ENCODE data around the gene SPC24. TPM values are rescaled to one million over a fixed set of nuclear protein-coding genes. Genes with fewer than 3 reads are reported as not detected.
A peak's percentile ranks its signal among the peaks of the same experiment; 100 is the strongest.

SPC24 gene
- 1 to 10 TPM; 3.4 to 3.9 TPM for total RNA-seq
- long read RNA-seq, result 0 reads

GRCh38 chr19:11155373-11156120 lies at the start of gene SPC24:
SPC24 (minus strand) TSS chr19:11155782; CDS start chr19:11155776, 6 bp downstream.
- ATAC-seq, result peak; percentile 91 to 94
- intact Hi-C loops (cut with DNase I), result no loop called here
- peak; percentile 96 for DNase-seq

GRCh38 chr19:11204943-11205349 lies 49.4 kb upstream of the SPC24 start:
- intact Hi-C loops (cut with DNase I), result loop anchor here (2.0 to 10.0 kb wide), 3 partner anchors 68 to 170 kb away; no protein-coding TSS in a partner anchor
- DNase-seq (peak; percentile 63), ATAC-seq (peak in 1 of 2 donors; percentile 17)

GRCh38 chr19:11204076-11204602 lies 48.6 kb upstream of the SPC24 start:
- peak in 1 of 2 donors; percentile 3 for ATAC-seq
- DNase-seq, result no peak
- intact Hi-C loops (cut with DNase I), result loop anchor here (2.0 to 10.0 kb wide), 3 partner anchors 67 to 169 kb away; no protein-coding TSS in a partner anchor

- ATAC-seq, result peak; percentile 81 to 83
- intact Hi-C loops (cut with DNase I), result loop anchor here (2.0 to 10.0 kb wide), 3 partner anchors 66 to 169 kb away; no protein-coding TSS in a partner anchor
- peak; percentile 87 for DNase-seq
These were observed 47.9 kb upstream of the SPC24 start for GRCh38 chr19:11203194-11204075.

- DNase-seq, result peak; percentile 26
- intact Hi-C loops (cut with DNase I), result loop anchor here (5.0 to 10.0 kb wide), 2 partner anchors 65 to 168 kb away; no protein-coding TSS in a partner anchor
- peak in 1 of 2 donors; percentile 1 for ATAC-seq
These were observed 47.1 kb upstream of the SPC24 start for GRCh38 chr19:11202488-11203193.

GRCh38 chr19:11201791-11202190 lies 46.2 kb upstream of the SPC24 start:
- ATAC-seq, result no peak
- DNase-seq, result no peak
- intact Hi-C loops (cut with DNase I), result loop anchor here (5.0 to 10.0 kb wide), 2 partner anchors 64 to 167 kb away; no protein-coding TSS in a partner anchor

- DNase-seq, result no peak
- no peak for ATAC-seq
- intact Hi-C loops (cut with DNase I), result loop anchor here (5.0 to 10.0 kb wide), 2 partner anchors 64 to 166 kb away; no protein-coding TSS in a partner anchor
These were observed 45.3 kb upstream of the SPC24 start for GRCh38 chr19:11200931-11201330.

GRCh38 chr19:11200015-11200574 lies 44.5 kb upstream of the SPC24 start:
- intact Hi-C loops (cut with DNase I), result loop anchor here (5.0 to 10.0 kb wide), 2 partner anchors 63 to 165 kb away; no protein-coding TSS in a partner anchor
- ATAC-seq, result no peak
- DNase-seq, result no peak

GRCh38 chr19:11199517-11199916 lies 43.9 kb upstream of the SPC24 start:
- intact Hi-C loops (cut with DNase I), result no loop called here
- DNase-seq (no peak), ATAC-seq (no peak)

GRCh38 chr19:11198769-11199424 lies 43.3 kb upstream of the SPC24 start:
- no peak for ATAC-seq
- intact Hi-C loops (cut with DNase I), result no loop called here
- peak; percentile 28 for DNase-seq

- intact Hi-C loops (cut with DNase I), result no loop called here
- DNase-seq (no peak), ATAC-seq (no peak)
These were observed 42.6 kb upstream of the SPC24 start for GRCh38 chr19:11198175-11198534.

- intact Hi-C loops (cut with DNase I), result loop anchor here in 1 of 2 donors (2.0 kb wide), 1 partner anchor 55 kb away; no protein-coding TSS in a partner anchor
- ATAC-seq, result peak; percentile 91 to 92
- DNase-seq, result peak; percentile 87
These were observed 42.0 kb upstream of the SPC24 start, which contains the start of gene KANK2 for GRCh38 chr19:11197291-11198174. KANK2 (minus strand) TSS chr19:11197545; CDS start chr19:11194511, 3,034 bp downstream.

GRCh38 chr19:11196406-11197287 lies 41.1 kb upstream of the SPC24 start:
- intact Hi-C loops (cut with DNase I), result loop anchor here in 1 of 2 donors (2.0 kb wide), 1 partner anchor 54 kb away; no protein-coding TSS in a partner anchor
- DNase-seq, result peak; percentile 59
- peak; percentile 54 to 55 for ATAC-seq

- no peak for DNase-seq
- ATAC-seq, result no peak
- intact Hi-C loops (cut with DNase I), result loop anchor here in 1 of 2 donors (2.0 kb wide), 1 partner anchor 53 kb away; no protein-coding TSS in a partner anchor
These were observed 40.1 kb upstream of the SPC24 start for GRCh38 chr19:11195681-11196080.
